Neuronal stem cell (in vitro differentiated cells): ENCODE results near the gene WDR1.

Source experiments
- DNase-seq: peaks from one replicate; pipeline ENCODE4 v3.0.0-alpha.2; 2013; ENCODE audit warnings: low spot score
- H2AFZ ChIP-seq: one replicate; pipeline ENCODE4 v1.6.1; 2013; ENCODE audit warnings: mild to moderate bottlenecking, low read length, inconsistent platforms
- H2AK5ac ChIP-seq: 2 replicates; pipeline ENCODE4 v1.6.1; 2013; ENCODE audit warnings: low read depth, mild to moderate bottlenecking, inconsistent platforms, low read length, moderate library complexity, mixed read lengths
- H2BK120ac ChIP-seq: 2 replicates; pipeline ENCODE4 v1.6.1; 2013; ENCODE audit warnings: low read depth, mild to moderate bottlenecking, inconsistent platforms, low read length, moderate library complexity, mixed read lengths
- H2BK12ac ChIP-seq: one replicate; pipeline ENCODE4 v1.6.1; 2013; ENCODE audit warnings: low read length, inconsistent platforms
- H2BK15ac ChIP-seq: 2 replicates; pipeline ENCODE4 v1.6.1; 2013; ENCODE audit warnings: mild to moderate bottlenecking, low read length, inconsistent platforms, mixed read lengths
- H2BK5ac ChIP-seq: one replicate; pipeline ENCODE4 v1.6.1; 2013; ENCODE audit warnings: inconsistent platforms, mild to moderate bottlenecking, low read length, moderate library complexity
- H3K14ac ChIP-seq: one replicate; pipeline ENCODE4 v1.6.1; 2013; ENCODE audit warnings: low read length, inconsistent platforms
- H3K18ac ChIP-seq: 2 replicates; pipeline ENCODE4 v1.6.1; 2013; ENCODE audit warnings: low read length, inconsistent platforms
- H3K23ac ChIP-seq: 2 replicates; pipeline ENCODE4 v1.6.1; 2013; ENCODE audit warnings: low read depth, mild to moderate bottlenecking, mixed read lengths, low read length, inconsistent platforms; ENCODE audit not compliant: poor library complexity
- H3K27ac ChIP-seq: replicated peaks from 3 replicates; pipeline ENCODE4 v1.5.1; 2013; ENCODE audit warnings: low read length, inconsistent platforms
- H3K27me3 ChIP-seq, 3 experiments: 2 replicates each; pipeline ENCODE4 v1.6.1; 2013; ENCODE audit warnings: low read length in 3 of 3, mild to moderate bottlenecking in 2 of 3, inconsistent platforms in 1 of 3, low read depth in 1 of 3, mixed read lengths in 1 of 3, moderate library complexity in 1 of 3; ENCODE audit not compliant: control insufficient read depth in 3 of 3, insufficient read depth in 3 of 3
- H3K36me3 ChIP-seq, 2 donors: replicated peaks in 1 of 2; 2 replicates each; pipeline ENCODE4 v1.6.1; 2013; ENCODE audit warnings: low read length in 2 of 2; ENCODE audit not compliant: control insufficient read depth in 2 of 2, insufficient read depth in 2 of 2
- H3K4ac ChIP-seq: 2 replicates; pipeline ENCODE4 v1.6.1; 2013; ENCODE audit warnings: inconsistent platforms, mild to moderate bottlenecking, low read length, moderate library complexity
- H3K4me1 ChIP-seq, 2 donors: 1 replicate in 1 of 2; 2 replicates in 1 of 2; pipeline ENCODE4 v1.6.1; 2013; ENCODE audit warnings: low read length in 2 of 2, low read depth in 1 of 2; ENCODE audit not compliant: control insufficient read depth in 2 of 2, insufficient read depth in 1 of 2
- H3K4me2 ChIP-seq: one replicate; pipeline ENCODE4 v1.6.1; 2013; ENCODE audit warnings: mild to moderate bottlenecking, low read length, inconsistent platforms; ENCODE audit not compliant: insufficient read depth, poor library complexity, severe bottlenecking
- H3K4me3 ChIP-seq, 2 donors: 2 replicates each; pipeline ENCODE4 v1.5.1; 2013; ENCODE audit warnings: low read length in 2 of 2, mild to moderate bottlenecking in 2 of 2, inconsistent platforms in 1 of 2, moderate library complexity in 1 of 2
- H3K79me1 ChIP-seq: one replicate; pipeline ENCODE4 v1.6.1; 2013; ENCODE audit warnings: low read depth, mild to moderate bottlenecking, inconsistent platforms, low read length, moderate library complexity
- H3K9ac ChIP-seq: one replicate; pipeline ENCODE4 v1.6.1; 2013; ENCODE audit warnings: mild to moderate bottlenecking, low read depth, low read length, inconsistent platforms; ENCODE audit not compliant: poor library complexity
- H3K9me3 ChIP-seq, 2 donors: replicated peaks in 1 of 2; 2 replicates each; pipeline versions ENCODE3 to v1.6.1; 2013; ENCODE audit warnings: low read length in 2 of 2, mild to moderate bottlenecking in 2 of 2, inconsistent platforms in 1 of 2, low read depth in 1 of 2, mixed read lengths in 1 of 2, moderate library complexity in 1 of 2; ENCODE audit not compliant: control insufficient read depth in 2 of 2, insufficient read depth in 1 of 2
- H4K8ac ChIP-seq: one replicate; pipeline ENCODE4 v1.6.1; 2013; ENCODE audit warnings: low read depth, mild to moderate bottlenecking, inconsistent platforms, low read length, moderate library complexity
- H4K91ac ChIP-seq: one replicate; pipeline ENCODE4 v1.6.1; 2013; ENCODE audit warnings: low read length, low read depth, mild to moderate bottlenecking, inconsistent platforms; ENCODE audit not compliant: poor library complexity
- WGBS, 2 donors: extraction: QIAGEN DNeasy Blood & Tissue Kit; methylation state at CpG; one replicate each; pipeline ENCODE4 v1.1.7; 2013; ENCODE audit warnings: missing lambda C conversion rate in 2 of 2, mixed read lengths in 1 of 2; ENCODE audit not compliant: insufficient read length in 2 of 2, insufficient replicate concordance in 1 of 2; ENCODE audit errors: extremely low coverage in 2 of 2; 5-methylcytosine and 5-hydroxymethylcytosine counted together

WDR1 gene

GRCh38 chr4:10077483-10078335, 38.9 kb downstream of the WDR1 start:
- Histone ChIP-seq H2BK120ac (no peak overlapping the region), H3K4me1 (no peaks in the 10 kb centered on the region), H2AK5ac (no peak overlapping the region), H2AFZ (no peak overlapping the region), H3K23ac (peak overlapping the region; percentile 58), H4K91ac (no peak overlapping the region), H3K4me2 (no peak overlapping the region), H2BK5ac (peak overlapping the region; percentile 39), H3K36me3 (peaks cover 81 to 99% of the 10 kb centered on the region in 2 donors), H3K27ac (no peak overlapping the region), H3K9me3 (no peaks in the 10 kb centered on the region), H3K79me1 (peaks cover 11% of the 10 kb centered on the region), H4K8ac (peak overlapping the region; percentile 56), H3K4me3 (no peak overlapping the region), H3K9ac (peak overlapping the region; percentile 56), H2BK12ac (peak overlapping the region; percentile 6), H2BK15ac (no peak overlapping the region), H3K4ac (no peak overlapping the region), H3K18ac (no peak overlapping the region), H3K27me3 (no peaks in the 10 kb centered on the region), H3K14ac (no peak overlapping the region)
- no CpG with 5 or more reads among the region's 38 CpGs for WGBS, 2 donors
- no peak for DNase-seq

DNA sequence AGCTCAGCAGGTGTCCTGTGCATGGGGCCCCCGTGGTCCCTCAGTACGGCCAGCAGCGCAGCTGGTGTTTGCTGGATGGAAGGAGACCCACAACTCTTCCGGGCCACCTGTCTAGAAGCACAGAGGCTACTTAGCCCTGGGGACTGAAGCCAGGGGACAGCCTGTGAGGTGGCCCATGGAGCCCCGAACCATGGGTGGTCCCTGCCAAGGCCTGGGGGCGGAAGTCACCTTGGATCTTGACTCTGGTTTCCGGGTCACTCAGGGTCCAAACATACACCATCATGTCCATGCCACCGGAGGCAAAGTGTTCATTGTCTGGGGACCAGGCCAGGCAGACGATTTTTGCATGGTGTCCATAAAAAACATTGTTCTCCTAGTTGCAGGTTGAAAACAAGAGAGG, 39.5 kb downstream of the WDR1 start:
- H4K8ac ChIP-seq = peak overlapping the region; percentile 56
- H3K23ac ChIP-seq = no peak overlapping the region
- H3K4ac ChIP-seq = no peak overlapping the region
- H2BK5ac ChIP-seq = no peak overlapping the region
- H2AFZ ChIP-seq = no peak overlapping the region
- no peak overlapping the region for H3K18ac ChIP-seq
- no CpG with 5 or more reads among the region's 9 CpGs for WGBS, 2 donors
- no peak overlapping the region for H2BK120ac ChIP-seq
- H3K4me2 ChIP-seq = no peak overlapping the region
- no peaks in the 10 kb centered on the region for H3K27me3 ChIP-seq
- DNase-seq = no peak
- no peaks in the 10 kb centered on the region for H3K4me1 ChIP-seq
- no peak overlapping the region for H3K9ac ChIP-seq
- no peak overlapping the region for H2BK12ac ChIP-seq
- H3K36me3 ChIP-seq = peaks cover 75 to 99% of the 10 kb centered on the region in 2 donors
- H3K4me3 ChIP-seq = no peak overlapping the region
- H3K79me1 ChIP-seq = peaks cover 9% of the 10 kb centered on the region
- H4K91ac ChIP-seq = no peak overlapping the region
- no peak overlapping the region for H2BK15ac ChIP-seq
- no peaks in the 10 kb centered on the region for H3K9me3 ChIP-seq
- no peak overlapping the region for H2AK5ac ChIP-seq
- no peak overlapping the region for H3K14ac ChIP-seq
- no peak overlapping the region for H3K27ac ChIP-seq

GRCh38 chr4:10075953-10076391, 40.6 kb downstream of the WDR1 start:
- H3K14ac ChIP-seq = no peak overlapping the region

GRCh38 chr4:10075158-10075863, 41.3 kb downstream of the WDR1 start:
- no peak overlapping the region for H3K27ac ChIP-seq
- no peak overlapping the region for H3K4ac ChIP-seq
- no peak for DNase-seq
- no peak overlapping the region for H2AFZ ChIP-seq
- no peaks in the 10 kb centered on the region for H3K9me3 ChIP-seq
- no peak overlapping the region for H4K8ac ChIP-seq
- no peak overlapping the region for H2BK12ac ChIP-seq
- H2BK15ac ChIP-seq = no peak overlapping the region
- H3K23ac ChIP-seq = no peak overlapping the region
- H4K91ac ChIP-seq = no peak overlapping the region
- H2BK5ac ChIP-seq = no peak overlapping the region
- peaks cover 59 to 85% of the 10 kb centered on the region in 2 donors for H3K36me3 ChIP-seq
- no peak overlapping the region for H2BK120ac ChIP-seq
- H3K4me3 ChIP-seq = no peak overlapping the region
- no peak overlapping the region for H3K9ac ChIP-seq
- no peak overlapping the region for H3K18ac ChIP-seq
- peaks cover 9% of the 10 kb centered on the region for H3K79me1 ChIP-seq
- H3K14ac ChIP-seq = no peak overlapping the region
- H3K4me2 ChIP-seq = no peak overlapping the region
- H3K4me1 ChIP-seq = no peaks in the 10 kb centered on the region
- whole genome bisulfite sequencing, 2 donors = no CpG with 5 or more reads among the region's 20 CpGs
- H2AK5ac ChIP-seq = no peak overlapping the region
- H3K27me3 ChIP-seq = no peaks in the 10 kb centered on the region

More at GRCh38 chr4:10075953-10076391, 40.6 kb downstream of the WDR1 start:
- Histone ChIP-seq H3K36me3 (peaks cover 66 to 92% of the 10 kb centered on the region in 2 donors), H4K8ac (no peak overlapping the region), H3K9me3 (no peaks in the 10 kb centered on the region), H2BK5ac (no peak overlapping the region), H3K27me3 (no peaks in the 10 kb centered on the region), H3K4me1 (no peaks in the 10 kb centered on the region), H2AFZ (no peak overlapping the region), H3K4me2 (no peak overlapping the region), H2AK5ac (no peak overlapping the region), H2BK15ac (no peak overlapping the region), H3K9ac (no peak overlapping the region), H3K27ac (no peak overlapping the region), H3K18ac (peak overlapping the region; percentile 60), H4K91ac (no peak overlapping the region), H2BK120ac (no peak overlapping the region), H2BK12ac (no peak overlapping the region), H3K79me1 (peaks cover 9% of the 10 kb centered on the region), H3K4me3 (no peak overlapping the region), H3K4ac (no peak overlapping the region), H3K23ac (peak overlapping the region; percentile 20)
- WGBS, 2 donors = no CpG with 5 or more reads among the region's 11 CpGs
- DNase-seq = no peak
